Measurements from ENCODE around the gene ORAI3.

The ORAI3 gene

DNA sequence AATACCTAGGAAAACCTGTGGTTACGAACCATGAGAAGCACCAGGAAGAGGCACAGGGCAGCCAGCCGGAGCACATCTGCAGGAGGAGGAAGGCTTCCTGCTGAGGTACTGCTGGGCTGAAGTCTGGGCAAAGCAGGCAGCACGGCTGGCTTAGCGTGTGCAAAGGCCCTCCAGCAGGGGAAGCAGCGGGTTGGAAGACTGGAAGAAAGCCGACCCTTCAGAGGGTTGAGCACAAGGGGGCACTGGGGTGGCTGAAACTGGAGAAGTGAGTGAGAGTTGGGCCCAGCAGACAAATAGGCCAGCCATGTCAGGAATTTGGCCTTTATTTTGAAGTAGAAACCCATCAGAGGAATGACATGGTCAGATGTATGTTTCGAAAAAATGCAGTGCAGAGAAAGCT is 24.0 kb downstream of the ORAI3 start:
- DNase-seq: no peak

DNA sequence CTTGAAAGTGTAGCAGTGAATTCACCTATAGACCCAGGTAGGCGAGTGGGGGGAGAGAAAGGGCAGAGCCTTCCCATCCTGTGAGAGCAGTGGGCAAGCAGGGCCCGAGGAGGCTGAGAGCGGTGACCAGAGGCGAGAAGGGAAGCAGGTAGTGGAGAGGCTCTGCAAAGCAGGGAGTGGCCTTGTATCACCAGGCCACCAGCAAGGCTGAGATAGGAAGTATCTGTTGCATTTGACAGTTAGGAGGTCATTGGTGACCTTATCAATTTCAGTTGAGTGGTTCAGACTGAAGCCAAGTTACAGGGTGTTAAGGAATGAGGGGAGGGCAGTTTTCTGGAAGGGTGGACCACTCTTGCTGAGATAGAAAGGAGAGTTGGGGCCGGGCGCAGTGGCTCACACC is 25.5 kb downstream of the ORAI3 start:
- no peak for DNase-seq

DNA sequence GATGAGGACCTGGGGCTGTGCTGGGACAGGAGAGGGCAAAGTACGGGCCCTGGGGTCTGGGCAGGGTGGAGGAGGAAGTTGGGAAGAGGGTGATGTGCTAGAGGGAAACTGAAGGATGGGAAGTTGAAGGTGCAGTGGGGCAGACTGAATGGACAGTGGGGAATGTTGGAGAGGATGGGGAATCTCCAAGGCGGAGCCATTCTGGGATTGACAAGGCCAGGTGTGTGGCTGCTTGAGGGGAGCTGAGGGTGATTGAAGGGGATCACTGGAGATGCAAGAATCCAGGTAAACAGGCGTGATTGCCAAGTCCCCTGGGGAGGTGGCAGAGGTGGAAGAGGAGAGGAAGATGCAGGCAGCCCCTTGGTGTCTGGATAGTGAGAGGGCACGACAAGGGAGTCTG is 27.6 kb downstream of the ORAI3 start:
- DNase-seq: no peak

DNA sequence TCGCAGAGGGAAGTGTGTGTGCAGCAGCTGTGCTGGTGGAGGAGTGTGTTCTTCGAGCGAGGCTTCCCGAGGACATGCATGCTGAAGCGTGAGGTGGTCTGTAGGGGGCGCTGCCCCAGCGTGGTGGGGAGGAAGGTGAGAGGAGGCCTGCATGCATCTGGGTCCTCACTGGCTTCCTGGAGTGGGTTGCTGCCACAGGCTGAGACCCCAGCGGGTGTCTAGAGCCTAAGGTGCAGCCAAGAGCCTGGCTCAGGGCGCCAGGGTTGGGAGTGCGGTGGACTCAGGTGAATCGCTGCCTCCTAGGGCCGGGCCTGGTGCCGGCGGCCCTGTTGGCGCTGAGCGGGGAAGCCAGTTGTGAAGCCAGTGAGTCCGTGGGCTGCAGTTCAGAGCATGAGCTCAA is 28.6 kb downstream of the ORAI3 start:
- DNase-seq: no peak

DNA sequence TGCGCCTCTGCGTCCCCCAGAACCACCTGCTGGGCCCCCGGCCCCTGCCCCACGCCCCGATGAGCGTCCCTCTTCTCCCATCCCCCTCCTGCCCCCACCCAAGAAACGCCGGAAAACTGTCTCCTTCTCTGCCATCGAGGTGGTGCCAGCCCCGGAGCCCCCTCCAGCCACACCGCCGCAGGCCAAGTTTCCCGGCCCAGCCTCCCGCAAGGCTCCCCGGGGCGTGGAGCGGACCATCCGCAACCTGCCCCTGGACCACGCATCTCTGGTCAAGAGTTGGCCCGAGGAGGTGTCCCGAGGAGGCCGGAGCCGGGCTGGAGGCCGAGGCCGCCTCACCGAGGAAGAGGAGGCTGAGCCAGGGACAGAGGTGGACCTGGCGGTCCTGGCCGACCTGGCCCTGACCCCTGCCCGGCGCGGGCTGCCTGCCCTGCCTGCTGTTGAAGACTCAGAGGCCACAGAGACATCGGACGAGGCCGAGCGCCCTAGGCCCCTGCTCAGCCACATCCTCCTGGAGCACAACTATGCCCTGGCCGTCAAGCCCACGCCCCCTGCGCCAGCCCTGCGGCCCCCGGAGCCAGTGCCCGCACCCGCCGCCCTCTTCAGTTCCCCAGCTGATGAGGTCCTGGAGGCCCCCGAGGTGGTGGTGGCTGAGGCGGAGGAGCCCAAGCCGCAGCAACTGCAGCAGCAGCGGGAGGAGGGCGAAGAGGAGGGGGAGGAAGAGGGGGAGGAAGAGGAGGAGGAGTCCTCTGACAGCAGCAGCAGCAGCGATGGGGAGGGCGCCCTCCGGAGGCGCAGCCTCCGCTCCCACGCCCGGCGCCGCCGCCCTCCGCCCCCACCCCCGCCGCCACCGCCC is 30.5 kb downstream of the ORAI3 start:
- DNase-seq: no peak

DNA sequence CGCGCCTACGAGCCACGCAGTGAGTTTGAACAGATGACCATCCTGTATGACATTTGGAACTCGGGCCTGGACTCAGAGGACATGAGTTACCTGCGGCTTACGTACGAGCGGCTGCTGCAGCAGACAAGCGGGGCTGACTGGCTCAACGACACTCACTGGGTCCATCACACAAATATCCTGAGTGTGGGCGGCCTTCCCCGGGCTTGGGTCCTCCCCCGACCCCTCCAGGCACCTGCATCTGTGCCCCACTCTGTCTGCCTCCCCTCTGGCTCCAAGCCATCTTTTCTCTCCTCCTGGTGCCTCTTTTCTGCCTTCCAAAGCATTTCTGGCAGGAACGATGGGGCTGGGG is 31.1 kb downstream of the ORAI3 start:
- DNase-seq: no peak

DNA sequence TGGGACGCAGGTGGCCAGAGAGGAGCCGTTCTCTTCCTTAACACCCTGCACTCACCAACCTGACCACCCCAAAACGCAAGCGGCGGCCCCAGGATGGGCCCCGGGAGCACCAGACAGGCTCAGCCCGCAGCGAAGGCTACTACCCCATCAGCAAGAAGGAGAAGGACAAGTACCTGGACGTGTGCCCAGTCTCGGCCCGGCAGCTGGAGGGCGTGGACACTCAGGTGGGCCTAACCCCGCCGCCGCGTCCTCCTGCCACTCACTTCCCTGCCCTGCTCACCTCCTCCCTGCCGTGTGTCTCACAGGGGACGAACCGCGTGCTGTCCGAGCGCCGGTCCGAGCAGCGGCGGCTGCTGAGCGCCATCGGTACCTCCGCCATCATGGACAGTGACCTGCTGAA is 31.6 kb downstream of the ORAI3 start:
- DNase-seq: no peak

DNA sequence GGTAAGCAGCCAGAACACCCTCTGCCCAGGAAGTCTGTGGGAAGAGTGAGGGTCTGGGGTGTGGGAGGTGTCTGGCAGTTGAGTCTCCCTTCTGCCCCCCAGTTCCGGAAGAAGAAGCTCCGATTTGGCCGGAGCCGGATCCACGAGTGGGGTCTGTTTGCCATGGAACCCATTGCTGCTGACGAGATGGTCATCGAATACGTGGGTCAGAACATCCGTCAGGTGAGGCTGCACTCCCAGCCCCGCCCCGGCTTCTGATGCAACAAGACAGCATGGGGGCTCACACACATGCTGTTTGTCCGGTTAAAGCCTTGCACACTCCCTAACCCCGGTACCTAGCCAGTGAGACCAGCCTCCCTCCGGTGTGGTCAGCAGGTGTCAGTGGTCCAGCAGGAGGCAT is 32.1 kb downstream of the ORAI3 start:
- no peak for DNase-seq

DNA sequence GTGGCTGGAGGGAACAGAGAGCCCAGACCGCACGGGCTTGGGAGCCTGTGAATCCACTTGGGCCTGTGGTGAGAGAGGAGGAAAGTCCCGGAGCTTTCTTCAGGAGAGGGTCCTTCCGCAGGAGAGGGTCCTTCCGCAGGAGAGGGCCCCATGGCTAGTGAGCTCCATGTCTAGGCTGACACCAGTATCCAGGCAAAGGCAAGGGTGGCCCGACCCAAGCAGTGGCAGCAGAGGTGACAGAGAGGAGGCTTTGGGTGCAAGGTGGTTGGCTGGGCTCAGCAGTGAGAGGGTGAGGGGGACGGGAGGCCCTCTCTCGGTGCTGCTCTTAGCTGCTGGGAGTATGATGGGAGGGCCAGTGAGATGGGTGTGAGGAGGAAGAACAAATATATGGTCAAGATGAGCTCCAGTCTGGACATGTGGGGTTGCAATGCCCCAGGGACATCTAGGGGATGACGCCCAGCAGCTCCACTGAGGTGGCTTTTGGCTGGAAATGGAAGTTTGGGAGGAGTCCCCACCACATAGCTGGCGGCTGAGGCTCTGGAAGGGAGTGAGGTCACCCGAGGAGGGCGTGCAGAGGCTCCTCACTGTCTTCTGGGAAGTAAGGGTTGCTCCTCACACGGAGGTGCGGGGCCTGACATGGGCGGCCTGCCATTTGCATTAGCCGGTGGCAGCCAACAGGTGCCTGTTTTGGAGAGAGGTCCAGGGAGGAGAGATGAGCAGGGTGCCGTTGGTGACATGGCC is 33.9 kb downstream of the ORAI3 start:
- DNase-seq: no peak

DNA sequence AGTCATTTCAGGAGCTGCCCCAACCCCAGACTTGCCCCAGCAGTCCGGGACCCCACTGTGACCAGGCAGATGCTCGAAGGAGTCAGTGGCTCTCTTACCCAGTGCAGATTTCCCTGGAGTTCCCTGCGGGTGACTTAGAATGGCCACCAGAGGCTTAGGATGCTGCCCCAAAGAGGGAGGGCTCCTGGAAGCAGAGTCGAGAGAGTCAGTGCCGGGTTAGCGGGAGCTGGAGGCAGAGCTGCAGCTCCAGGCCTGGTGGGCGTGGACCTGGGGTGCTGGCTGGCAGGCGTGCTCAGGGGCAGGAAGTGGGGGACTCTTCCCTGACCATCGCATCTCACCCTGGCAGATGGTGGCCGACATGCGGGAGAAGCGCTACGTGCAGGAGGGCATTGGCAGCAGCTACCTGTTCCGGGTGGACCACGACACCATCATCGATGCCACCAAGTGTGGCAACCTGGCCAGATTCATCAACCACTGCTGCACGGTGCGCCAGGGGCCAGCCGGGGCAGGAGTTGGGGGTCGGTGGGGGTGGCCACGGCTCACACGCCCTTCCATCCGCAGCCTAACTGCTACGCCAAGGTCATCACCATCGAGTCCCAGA is 34.5 kb downstream of the ORAI3 start:
- DNase-seq: no peak

DNA sequence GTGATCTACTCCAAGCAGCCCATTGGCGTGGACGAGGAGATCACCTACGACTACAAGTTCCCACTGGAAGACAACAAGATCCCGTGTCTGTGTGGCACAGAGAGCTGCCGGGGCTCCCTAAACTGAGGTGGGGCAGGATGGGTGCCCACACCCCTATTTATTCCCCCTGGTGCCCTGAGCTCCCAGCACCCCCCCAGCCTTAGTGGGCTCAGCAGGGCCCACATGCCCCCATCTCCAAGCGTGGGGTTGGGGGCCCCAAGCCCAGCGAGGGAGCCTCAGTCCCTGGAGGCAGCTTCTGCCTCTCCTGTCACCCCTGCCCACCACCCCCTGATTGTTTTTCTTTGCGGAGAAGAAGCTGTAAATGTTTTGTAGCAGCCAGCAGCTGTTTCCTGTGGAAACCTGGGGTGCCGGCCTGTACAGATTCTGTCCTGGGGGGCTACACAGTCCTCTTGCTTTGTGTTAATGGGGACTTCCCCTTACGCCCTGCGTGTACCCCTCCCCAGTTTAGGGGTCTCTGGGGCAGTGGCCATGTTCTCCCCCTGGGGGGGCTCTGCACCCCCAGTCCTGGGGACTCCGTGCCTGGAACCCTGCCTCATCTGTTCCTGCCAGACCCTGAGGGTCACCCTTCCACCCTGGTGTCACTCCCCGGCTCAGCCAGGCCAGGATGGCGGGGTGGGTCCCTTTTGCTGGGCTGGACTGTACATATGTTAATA is 35.2 kb downstream of the ORAI3 start:
- no peak for DNase-seq

DNA sequence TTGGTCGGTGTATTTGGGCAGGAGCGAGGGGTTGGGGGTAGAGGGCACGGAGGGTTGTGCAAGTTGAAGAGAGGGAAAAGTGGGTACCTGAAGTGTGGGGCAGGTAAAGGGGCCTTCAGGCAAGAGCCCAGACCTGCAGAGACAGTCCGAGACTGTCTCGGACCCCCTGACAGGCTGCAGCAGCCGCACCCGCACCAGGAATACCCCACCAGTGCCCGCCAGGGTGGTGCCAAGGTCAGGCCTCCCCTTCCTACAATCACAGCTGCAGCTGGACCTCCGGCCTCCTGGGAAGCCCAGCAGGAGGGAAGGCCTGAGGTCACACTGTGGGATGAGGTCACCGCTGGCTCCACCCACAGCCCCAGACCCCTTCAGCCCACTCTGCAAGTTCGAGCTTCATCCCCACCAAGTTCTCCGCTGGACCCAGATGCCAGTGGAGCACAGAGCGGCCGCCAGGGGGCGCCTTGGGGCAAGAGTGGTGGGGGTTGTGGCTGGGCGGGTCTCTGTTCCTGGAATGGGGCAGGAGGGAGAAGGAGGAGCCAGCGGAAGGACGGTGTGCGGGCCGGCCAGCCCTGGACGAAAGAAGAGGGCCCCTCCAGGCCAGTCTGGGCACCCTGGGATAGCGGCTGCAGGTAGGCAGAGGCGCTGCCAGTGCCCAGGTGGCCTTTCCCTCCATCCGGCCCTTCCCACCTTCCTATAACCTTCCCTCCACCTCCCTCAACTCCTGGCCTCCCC is 36.0 kb downstream of the ORAI3 start, which contains the start of gene HSD3B7:
HSD3B7 (plus strand) TSS at position 539 of the 732 bp plus-strand sequence. CDS start 452 bp downstream, outside the sequence.
- DNase-seq: peak; percentile 72

DNA sequence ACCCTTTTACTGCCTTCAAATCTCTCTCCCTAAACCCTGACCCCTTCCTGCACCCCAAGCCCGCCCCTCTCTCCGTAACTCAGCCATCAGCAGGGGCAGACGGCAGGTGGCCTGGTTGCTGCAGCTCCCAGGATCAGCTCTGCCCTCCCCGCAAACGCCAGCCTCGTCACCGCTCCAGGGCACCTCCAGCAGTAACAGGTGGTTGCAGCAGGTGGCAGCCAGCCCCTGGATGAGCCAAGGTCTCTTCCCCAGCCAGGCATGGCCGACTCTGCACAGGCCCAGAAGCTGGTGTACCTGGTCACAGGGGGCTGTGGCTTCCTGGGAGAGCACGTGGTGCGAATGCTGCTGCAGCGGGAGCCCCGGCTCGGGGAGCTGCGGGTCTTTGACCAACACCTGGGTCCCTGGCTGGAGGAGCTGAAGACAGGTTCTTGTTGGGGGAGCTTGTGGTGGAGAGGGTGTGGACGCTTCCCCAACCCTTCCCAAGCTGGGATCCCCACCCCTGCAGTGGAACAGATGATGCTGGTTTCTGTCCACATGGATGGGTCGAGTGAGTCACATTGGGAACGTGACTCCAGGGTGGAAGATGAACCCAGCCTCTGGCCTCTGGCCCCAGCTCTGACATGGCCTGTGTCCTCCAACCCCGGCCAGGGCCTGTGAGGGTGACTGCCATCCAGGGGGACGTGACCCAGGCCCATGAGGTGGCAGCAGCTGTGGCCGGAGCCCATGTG is 36.7 kb downstream of the ORAI3 start:
- DNase-seq: no peak

DNA sequence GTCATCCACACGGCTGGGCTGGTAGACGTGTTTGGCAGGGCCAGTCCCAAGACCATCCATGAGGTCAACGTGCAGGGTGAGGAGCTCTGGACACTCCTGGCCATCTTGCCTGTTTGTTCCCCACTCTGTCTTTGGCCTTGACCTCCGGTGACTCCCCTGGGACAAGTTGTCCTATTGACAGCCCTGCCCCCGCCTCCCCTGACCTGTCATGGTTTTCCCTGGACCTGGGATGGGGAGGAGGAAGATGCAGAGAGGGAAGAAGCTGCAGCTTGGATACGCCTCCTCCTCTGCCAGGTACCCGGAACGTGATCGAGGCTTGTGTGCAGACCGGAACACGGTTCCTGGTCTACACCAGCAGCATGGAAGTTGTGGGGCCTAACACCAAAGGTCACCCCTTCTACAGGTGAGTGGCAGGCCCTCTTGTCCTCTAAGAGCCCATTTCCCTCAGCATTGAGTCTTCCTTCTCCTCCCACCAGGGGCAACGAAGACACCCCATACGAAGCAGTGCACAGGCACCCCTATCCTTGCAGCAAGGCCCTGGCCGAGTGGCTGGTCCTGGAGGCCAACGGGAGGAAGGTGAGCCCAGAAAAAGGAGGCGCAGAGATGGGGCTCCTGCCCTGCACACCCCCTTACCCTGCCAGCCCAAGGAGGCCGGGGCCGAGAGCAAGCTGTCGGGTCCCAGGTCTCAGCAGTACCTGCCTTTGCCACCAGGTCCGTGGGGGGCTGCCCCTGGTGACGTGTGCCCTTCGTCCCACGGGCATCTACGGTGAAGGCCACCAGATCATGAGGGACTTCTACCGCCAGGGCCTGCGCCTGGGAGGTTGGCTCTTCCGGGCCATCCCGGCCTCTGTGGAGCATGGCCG is 37.5 kb downstream of the ORAI3 start:
- no peak for DNase-seq

DNA sequence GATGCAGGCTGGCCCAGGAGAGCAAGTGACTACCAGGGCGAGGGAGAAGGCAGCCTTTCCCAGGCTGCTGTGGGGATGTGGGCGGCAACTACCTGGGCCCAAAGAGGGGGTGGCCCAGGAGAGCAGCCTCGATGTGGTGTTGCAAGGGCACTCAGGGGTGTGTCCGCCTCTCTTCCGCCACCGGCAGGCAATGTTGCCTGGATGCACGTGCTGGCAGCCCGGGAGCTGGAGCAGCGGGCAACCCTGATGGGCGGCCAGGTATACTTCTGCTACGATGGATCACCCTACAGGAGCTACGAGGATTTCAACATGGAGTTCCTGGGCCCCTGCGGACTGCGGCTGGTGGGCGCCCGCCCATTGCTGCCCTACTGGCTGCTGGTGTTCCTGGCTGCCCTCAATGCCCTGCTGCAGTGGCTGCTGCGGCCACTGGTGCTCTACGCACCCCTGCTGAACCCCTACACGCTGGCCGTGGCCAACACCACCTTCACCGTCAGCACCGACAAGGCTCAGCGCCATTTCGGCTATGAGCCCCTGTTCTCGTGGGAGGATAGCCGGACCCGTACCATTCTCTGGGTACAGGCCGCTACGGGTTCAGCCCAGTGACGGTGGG is 38.8 kb downstream of the ORAI3 start:
- DNase-seq: no peak

DNA sequence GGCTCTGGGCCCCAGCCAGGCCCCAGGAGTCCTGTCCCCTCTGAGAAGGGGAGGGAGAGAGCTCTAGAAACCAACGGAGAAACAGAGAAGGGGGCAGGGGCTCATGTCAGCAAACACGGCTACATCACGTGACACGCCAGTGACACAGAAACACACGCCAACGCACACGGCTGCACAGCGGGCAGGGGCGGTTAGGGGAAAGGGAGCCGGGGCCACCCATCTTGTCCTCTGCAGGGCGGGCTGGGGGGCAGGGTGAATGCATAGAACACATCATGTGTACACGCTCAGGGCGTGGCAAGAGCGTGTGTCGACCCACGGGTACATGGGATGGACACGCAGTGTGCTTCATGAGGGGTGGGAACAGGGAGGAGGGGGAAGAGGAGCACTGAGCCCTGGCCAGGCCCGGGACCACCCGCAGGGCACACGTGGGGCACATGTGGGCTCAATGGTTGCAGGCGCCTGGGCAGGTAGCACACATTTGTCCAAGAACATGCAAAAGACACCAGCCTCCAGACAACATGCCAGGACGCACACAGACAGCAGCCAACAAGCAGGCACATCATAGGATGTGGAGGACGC is 40.7 kb downstream of the ORAI3 start:
- DNase-seq: no peak

DNA sequence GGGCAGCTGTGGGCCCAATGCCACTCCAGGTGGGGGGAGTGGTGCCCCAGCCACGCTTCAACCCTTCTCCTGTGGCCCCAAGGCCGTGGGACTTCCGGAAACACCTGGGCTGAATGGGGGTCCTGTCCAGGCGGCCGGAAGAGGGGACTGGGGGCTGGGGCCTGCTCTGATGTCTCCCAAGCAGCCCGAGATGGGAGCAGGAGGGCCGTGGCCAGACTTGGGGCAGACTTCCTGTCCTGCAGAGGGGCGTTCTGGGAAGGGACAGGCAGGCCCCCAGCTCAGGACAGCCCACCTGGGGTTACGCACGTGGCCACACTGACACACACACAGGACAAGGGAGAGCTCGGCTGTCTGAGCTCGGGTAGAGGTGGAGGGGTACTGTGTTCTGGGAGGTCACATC is 41.2 kb downstream of the ORAI3 start:
- no peak for DNase-seq

DNA sequence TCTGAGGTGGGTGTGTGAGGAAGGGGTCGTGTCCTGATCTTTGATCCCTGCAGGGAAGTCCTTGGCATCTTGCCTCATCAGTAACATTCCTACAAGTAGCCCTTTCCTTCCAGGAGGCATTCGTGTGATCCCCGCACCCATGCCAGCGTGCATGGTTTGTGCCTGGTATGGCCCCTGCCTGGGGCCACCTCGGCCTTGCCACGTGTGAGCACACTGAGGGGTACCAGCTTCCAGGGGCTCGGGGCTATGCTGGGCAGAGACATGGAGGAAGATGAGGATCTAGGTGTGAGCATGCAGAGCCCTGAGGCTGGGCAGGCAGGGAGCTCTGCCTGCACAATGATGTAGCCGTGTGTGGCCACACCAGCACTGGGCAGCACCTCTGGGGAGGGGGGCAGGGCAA is 42.2 kb downstream of the ORAI3 start:
- DNase-seq: no peak

DNA sequence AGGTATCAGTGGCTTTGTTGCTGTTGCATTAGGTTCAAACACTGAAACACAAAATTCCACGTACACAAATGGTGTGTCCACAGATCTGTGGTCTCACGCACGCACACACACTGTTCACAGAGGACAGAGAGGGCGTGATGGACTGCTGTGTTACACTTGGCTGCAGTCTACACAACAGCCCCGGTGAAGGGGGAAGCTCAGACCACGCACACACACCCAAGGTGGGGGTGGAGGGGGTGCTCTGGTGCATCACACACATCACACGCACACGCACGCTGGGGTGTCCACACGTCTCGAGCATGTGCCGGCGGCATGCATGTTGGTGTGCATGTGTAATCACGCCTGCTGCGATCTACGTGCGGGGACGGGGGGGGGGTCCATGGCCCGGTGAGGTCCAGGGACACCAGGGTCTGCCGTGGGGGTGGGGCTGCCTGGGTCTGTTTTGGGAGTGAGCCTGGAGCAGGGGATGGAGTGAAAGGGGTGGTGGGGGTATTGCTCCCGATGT is 43.5 kb downstream of the ORAI3 start:
- no peak for DNase-seq

All from fibroblast of skin of right quadriceps (primary cell).